Endothelial cell of umbilical vein (primary cell): ENCODE data around the gene COQ4. TPM values are rescaled to one million over a fixed set of nuclear protein-coding genes. Genes with fewer than 3 reads are reported as not detected.

Source experiments
- BruUV-seq: library from RNA; stranded (reverse); fragments of 400-500 nt; replicated peaks from 2 replicates; lab custom pipeline; 2021; lab: Mats Ljungman, UMichigan
- CTCF ChIA-PET: fragments of 300-600, 350-600 bp; sonication (Branson Sonifier 250); formaldehyde crosslinking; loops from one replicate; lab custom pipeline; 2021; ENCODE audit warnings: antibody characterized with exemption, inconsistent platforms; lab: Charles Lee
- POLR2A ChIA-PET: fragments of 300-600, 350-600 bp; sonication (Branson Sonifier 250); formaldehyde crosslinking; loops from one replicate; lab custom pipeline; 2021; ENCODE audit warnings: antibody characterized with exemption, inconsistent platforms; lab: Charles Lee
- DNase-seq: peaks from one replicate; pipeline ENCODE4 v3.0.0-alpha.2; 2011; ENCODE audit warnings: low read depth, low spot score
- FAIRE-seq: peaks from 2 replicates; lab custom pipeline; 2011; peaks lifted over from hg19 to GRCh38; lab: Jason Lieb, UNC
- H2AFZ ChIP-seq: 2 replicates; pipeline ENCODE4 v1.6.0; 2012; ENCODE audit warnings: low read depth, low read length, control low read depth, inconsistent platforms
- H3K27ac ChIP-seq: 2 replicates; pipeline ENCODE4 v1.5.1; 2011; ENCODE audit warnings: low read depth, mild to moderate bottlenecking, control low read depth, low read length, moderate library complexity; ENCODE audit not compliant: insufficient read depth
- H3K27me3 ChIP-seq, 2 experiments: 2 replicates each; pipeline versions ENCODE4 v1.6.0 to v1.6.1; 2011; ENCODE audit warnings: low read length in 2 of 2, mixed read lengths in 1 of 2; ENCODE audit not compliant: control insufficient read depth in 2 of 2, insufficient read depth in 2 of 2
- H3K36me3 ChIP-seq, 2 experiments: 2 replicates in 1 of 2; 3 replicates in 1 of 2; pipeline ENCODE4 v1.5.1; 2011; ENCODE audit warnings: low read length in 2 of 2, mild to moderate bottlenecking in 1 of 2, moderate library complexity in 1 of 2; ENCODE audit not compliant: control insufficient read depth in 2 of 2, insufficient read depth in 2 of 2; ENCODE audit errors: extremely low read depth in 1 of 2
- H3K4me1 ChIP-seq: 3 replicates; pipeline ENCODE4 v1.5.1; 2011; ENCODE audit warnings: mild to moderate bottlenecking, low read length; ENCODE audit not compliant: control insufficient read depth, insufficient read depth; ENCODE audit errors: extremely low read depth
- H3K4me2 ChIP-seq: 2 replicates; pipeline ENCODE4 v1.6.1; 2011; ENCODE audit warnings: low read length, control low read depth, mixed read lengths; ENCODE audit not compliant: insufficient read depth
- H3K4me3 ChIP-seq, 3 experiments: fragments of 200-600 bp in 1 of 3; sonication (generic), shearing (Covaris generic) in 1 of 3; replicated peaks in 1 of 3; 2 replicates each; pipeline ENCODE4 v1.5.1; 2011 to 2016; ENCODE audit warnings: control low read depth in 3 of 3, low read length in 3 of 3, mild to moderate bottlenecking in 2 of 3, inconsistent platforms in 1 of 3, low read depth in 1 of 3, moderate library complexity in 1 of 3; ENCODE audit not compliant: insufficient read depth in 1 of 3
- H3K79me2 ChIP-seq: 2 replicates; pipeline ENCODE4 v1.6.0; 2012; ENCODE audit warnings: low read length, inconsistent platforms; ENCODE audit not compliant: control insufficient read depth, insufficient read depth
- H3K9ac ChIP-seq: replicated peaks from 2 replicates; pipeline ENCODE3; 2011; ENCODE audit warnings: low read length, control low read depth; ENCODE audit not compliant: insufficient read depth; ENCODE audit errors: extremely low read depth
- H3K9me1 ChIP-seq: replicated peaks from 3 replicates; pipeline ENCODE4 v1.6.0; 2011; ENCODE audit warnings: mild to moderate bottlenecking, low read length; ENCODE audit not compliant: control insufficient read depth, insufficient read depth; ENCODE audit errors: extremely low read depth
- H3K9me3 ChIP-seq: replicated peaks from 2 replicates; pipeline ENCODE4 v1.5.1; 2012; ENCODE audit warnings: low read length, inconsistent platforms; ENCODE audit not compliant: control insufficient read depth, insufficient read depth
- H4K20me1 ChIP-seq: replicated peaks from 2 replicates; pipeline ENCODE3; 2011; ENCODE audit warnings: mild to moderate bottlenecking, low read length; ENCODE audit not compliant: control insufficient read depth, insufficient read depth; ENCODE audit errors: extremely low read depth
- CTCF ChIP-seq, 2 donors: IDR thresholded peaks; 1 replicate in 1 of 2; 2 replicates in 1 of 2; pipeline ENCODE4 v1.5.1; 2011; ENCODE audit warnings: low read length in 2 of 2, mild to moderate bottlenecking in 2 of 2, moderate library complexity in 2 of 2, control low read depth in 1 of 2, inconsistent platforms in 1 of 2, low read depth in 1 of 2; ENCODE audit not compliant: insufficient read depth in 1 of 2; ENCODE audit errors: extremely low read depth in 1 of 2
- EZH2 ChIP-seq: IDR thresholded peaks from 2 replicates; pipeline ENCODE4 v1.6.1; 2012; ENCODE audit warnings: borderline replicate concordance, low read depth, mild to moderate bottlenecking, moderate library complexity, low read length, inconsistent platforms; ENCODE audit not compliant: severe bottlenecking
- FOS ChIP-seq: IDR thresholded peaks from 2 replicates; pipeline ENCODE4 v1.6.1; 2011; ENCODE audit warnings: mild to moderate bottlenecking, low read length, moderate library complexity, borderline replicate concordance; ENCODE audit not compliant: insufficient read depth
- GATA2 ChIP-seq: IDR thresholded peaks from 2 replicates; pipeline ENCODE4 v1.7.0; 2011; ENCODE audit warnings: low read depth, mild to moderate bottlenecking, moderate library complexity, mixed read lengths, low read length; ENCODE audit not compliant: insufficient read length, insufficient read depth
- JUN ChIP-seq: IDR thresholded peaks from 2 replicates; pipeline ENCODE4 v1.6.1; 2011; ENCODE audit warnings: borderline replicate concordance, low read depth; ENCODE audit not compliant: insufficient read length, insufficient read depth
- MAX ChIP-seq: IDR thresholded peaks from 2 replicates; pipeline ENCODE4 v1.6.1; 2011; ENCODE audit not compliant: insufficient read depth, insufficient read length
- MYC ChIP-seq: IDR thresholded peaks from one replicate; pipeline ENCODE4 v1.6.1; 2011; ENCODE audit warnings: mild to moderate bottlenecking, low read depth, low read length
- POLR2A ChIP-seq: IDR thresholded peaks from 2 replicates; pipeline ENCODE4 v1.6.1; 2012; ENCODE audit warnings: low read depth, mild to moderate bottlenecking, control low read depth, low read length
- POLR2AphosphoS5 ChIP-seq: IDR thresholded peaks from 2 replicates; pipeline ENCODE4 v1.6.1; 2012; ENCODE audit warnings: low read depth, mild to moderate bottlenecking, control low read depth, low read length, moderate library complexity; ENCODE audit not compliant: insufficient read depth
- dilution Hi-C: fragments of 300-500 bp; cut with MboI; formaldehyde crosslinking; loops from one replicate; pipeline ENCODE4 v1.15.0; 2019; ENCODE audit warnings: low sequenced_read_pairs; ENCODE audit not compliant: extremely low pct_ligation_motif_present
- intact Hi-C: fragments of 100-400 bp; cut with micrococcal nuclease; formaldehyde crosslinking; loops from one replicate; pipeline ENCODE4 v1.10.0; 2022
- polyA plus RNA-seq, 4 experiments: library from polyadenylated mRNA; depleted of rRNA in 3 of 4; stranded (reverse) in 3 of 4; unstranded in 1 of 4; fragments of >200 nt; gene quantifications; 2 replicates each; pipeline versions ENCODE4 v1.2.1 to v1.2.3, GENCODE V29; 2011 to 2012; ENCODE audit warnings: missing spikeins in 1 of 4
- total RNA-seq: library from RNA; stranded (reverse); gene quantifications from 2 replicates; pipeline ENCODE4 v1.2.3, GENCODE V29; 2021

Gene COQ4
- total and polyA plus RNA-seq, 2 donors (not counting 3 experiments of a cell fraction or from before 2014, with no cell fraction given) = 44.4 to 78.1 TPM

- peak overlapping the region; percentile 56 for H3K27ac ChIP-seq
- H3K4me3 ChIP-seq = peak overlapping the region; percentile 45 to 92 (median 83)
- no peaks in the 10 kb centered on the region for H3K9me1 ChIP-seq
- DNase-seq (no peak), FAIRE-seq (no peak)
- intact Hi-C loops = loop anchor here (1.0 to 2.0 kb wide), 6 partner anchors 15 to 49 kb away; partner anchors contain the start of genes SLC27A4 and URM1
- no peaks in the 10 kb centered on the region for H4K20me1 ChIP-seq
- H3K27me3 ChIP-seq = no peaks in the 10 kb centered on the region
- peak overlapping the region; percentile 78 for H3K4me2 ChIP-seq
- peak overlapping the region; percentile 79 for H3K9ac ChIP-seq
- POLR2A ChIA-PET = no interaction called here
- dilution Hi-C loops = no loop called here
- CTCF ChIA-PET = interaction anchor here (0.8 kb wide), 1 partner anchor 19 kb away, joined by 3 read pairs; no protein-coding TSS in a partner anchor
- peaks cover 25% of the 10 kb centered on the region for H3K79me2 ChIP-seq
- BruUV-seq = TSS peak; percentile 66
- peaks cover 12% of the 10 kb centered on the region for H3K4me1 ChIP-seq
- TF ChIP-seq FOS = no peak
- TF ChIP-seq MAX = no peak
- TF ChIP-seq CTCF (IDR thresholded peaks at IDR 0.05; ENCODE audit: extremely low read depth in 1 of 2, insufficient read depth in 1 of 2, low read depth in 1 of 2, low read length in 2 of 2) = no peak
- no peak for TF ChIP-seq MYC
- no peak for TF ChIP-seq POLR2AphosphoS5
- no peak for TF ChIP-seq EZH2
- TF ChIP-seq POLR2A = no peak
- TF ChIP-seq JUN = no peak
- TF ChIP-seq GATA2 = no peak
- H3K9me3 ChIP-seq = no peaks in the 10 kb centered on the region
- H2AFZ ChIP-seq = peak overlapping the region; percentile 76
- H3K36me3 ChIP-seq = peaks cover 7 to 12% of the 10 kb centered on the region in 2 experiments
These were observed 698 bp upstream of the COQ4 start for GRCh38 chr9:128321879-128322403.
